AG04450 (cell line): ENCODE results near the gene TKTL1. TPM values are rescaled to one million over a fixed set of nuclear protein-coding genes. Genes with fewer than 3 reads are reported as not detected.
"Not testable (repeated sequence)": the region's sequence is repeated elsewhere in the genome, so short reads cannot be mapped to it uniquely, and the experiment has no call there.

Source experiments
- CTCF ChIA-PET: fragments of 300-600, 350-600 bp; formaldehyde crosslinking; extraction: SDS; loops from one replicate; lab custom pipeline; 2022; ENCODE audit warnings: antibody characterized with exemption, inconsistent platforms; lab: Charles Lee
- POLR2A ChIA-PET: fragments of 350-600 bp; formaldehyde crosslinking; extraction: SDS; loops from one replicate; lab custom pipeline; 2021; ENCODE audit warnings: antibody characterized with exemption, inconsistent platforms; lab: Yijun Ruan, JAX
- DNase-seq: peaks from one replicate; pipeline ENCODE4 v3.0.0-alpha.2; 2011; ENCODE audit warnings: low read depth, low spot score
- H3K27ac ChIP-seq: one replicate; pipeline ENCODE4 v1.5.1; 2012; ENCODE audit warnings: low read depth, low read length, control low read depth
- H3K27me3 ChIP-seq: one replicate; pipeline ENCODE4 v1.6.0; 2012; ENCODE audit warnings: low read length; ENCODE audit not compliant: control insufficient read depth, insufficient read depth
- H3K4me3 ChIP-seq: 2 replicates; pipeline ENCODE4 v1.5.1; 2011; ENCODE audit warnings: mild to moderate bottlenecking, low read depth, low read length, control low read depth
- H3K9me3 ChIP-seq: 2 replicates; pipeline ENCODE4 v1.5.1; 2012; ENCODE audit warnings: low read length; ENCODE audit not compliant: control insufficient read depth, insufficient read depth
- polyA plus RNA-seq: library from polyadenylated mRNA; depleted of rRNA; stranded (reverse); fragments of >200 nt; gene quantifications from 2 replicates; pipeline ENCODE4 v1.2.3, GENCODE V29; 2011
- TF ChIP-seq, protein P1 (sequence below): IDR thresholded peaks from 2 replicates; pipeline ENCODE4 v1.5.1; 2011; ENCODE audit warnings: low read depth, low read length, control low read depth, inconsistent platforms

TKTL1 gene
- polyA plus RNA-seq, 1 experiment = not detected

DNA sequence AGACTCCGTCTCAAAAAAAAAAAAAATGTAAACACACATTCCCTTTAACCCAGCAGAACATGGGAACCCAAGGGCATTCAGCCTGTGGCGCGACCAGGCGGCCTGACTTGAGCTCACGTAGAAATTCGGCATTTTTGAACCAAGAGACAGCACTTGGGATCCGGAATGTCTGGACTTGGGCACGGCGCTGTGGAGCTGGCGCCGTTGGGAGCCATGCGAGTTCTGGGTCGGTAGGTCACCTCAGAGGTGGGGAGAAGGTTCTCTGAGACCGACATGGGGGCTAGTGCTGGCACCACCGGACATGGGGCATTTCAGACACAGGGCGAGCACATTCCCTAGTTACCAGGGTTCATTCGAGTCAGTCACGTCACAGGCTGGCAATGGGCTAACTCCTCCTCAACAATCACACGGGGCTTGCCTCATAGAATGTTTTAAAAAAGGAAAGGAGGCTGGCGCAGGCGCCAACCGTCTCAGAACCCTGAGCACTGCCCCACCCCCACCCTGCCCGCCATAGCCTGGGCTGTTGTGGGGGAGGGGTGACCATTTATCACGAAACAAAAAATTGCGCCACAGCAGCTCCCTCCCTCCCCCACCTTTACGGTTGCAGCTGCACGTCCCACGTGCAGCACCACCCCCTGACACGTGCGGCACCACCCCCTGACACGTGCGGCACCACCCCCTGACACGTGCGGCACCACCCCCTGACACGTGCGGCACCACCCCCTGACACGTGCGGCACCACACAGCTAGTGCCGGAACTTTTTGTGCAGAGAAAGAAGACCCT, 612 bp upstream of the TKTL1 start, which contains the start of gene TEX28:
Gene TEX28, minus strand, starts transcription at position 334 of the 784 bp plus-strand sequence. CDS start 3,007 bp downstream, outside the sequence.
- POLR2A ChIA-PET = no interaction called here
- H3K4me3 ChIP-seq = no peak within 1 kb of the TSS
- TF ChIP-seq, protein P1, sequence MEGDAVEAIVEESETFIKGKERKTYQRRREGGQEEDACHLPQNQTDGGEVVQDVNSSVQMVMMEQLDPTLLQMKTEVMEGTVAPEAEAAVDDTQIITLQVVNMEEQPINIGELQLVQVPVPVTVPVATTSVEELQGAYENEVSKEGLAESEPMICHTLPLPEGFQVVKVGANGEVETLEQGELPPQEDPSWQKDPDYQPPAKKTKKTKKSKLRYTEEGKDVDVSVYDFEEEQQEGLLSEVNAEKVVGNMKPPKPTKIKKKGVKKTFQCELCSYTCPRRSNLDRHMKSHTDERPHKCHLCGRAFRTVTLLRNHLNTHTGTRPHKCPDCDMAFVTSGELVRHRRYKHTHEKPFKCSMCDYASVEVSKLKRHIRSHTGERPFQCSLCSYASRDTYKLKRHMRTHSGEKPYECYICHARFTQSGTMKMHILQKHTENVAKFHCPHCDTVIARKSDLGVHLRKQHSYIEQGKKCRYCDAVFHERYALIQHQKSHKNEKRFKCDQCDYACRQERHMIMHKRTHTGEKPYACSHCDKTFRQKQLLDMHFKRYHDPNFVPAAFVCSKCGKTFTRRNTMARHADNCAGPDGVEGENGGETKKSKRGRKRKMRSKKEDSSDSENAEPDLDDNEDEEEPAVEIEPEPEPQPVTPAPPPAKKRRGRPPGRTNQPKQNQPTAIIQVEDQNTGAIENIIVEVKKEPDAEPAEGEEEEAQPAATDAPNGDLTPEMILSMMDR = no peak
- no peaks in the 10 kb centered on the region; the same call in 1 of the 2 replicates for H3K9me3 ChIP-seq
- CTCF ChIA-PET = interaction anchor here (1.0 kb wide), 1 partner anchor 13 kb away, joined by 3 read pairs; no protein-coding TSS in a partner anchor
- H3K27me3 ChIP-seq = no peaks in the 10 kb centered on the region
- DNase-seq = no peak
- no peak within 1 kb of the TSS for H3K27ac ChIP-seq

DNA sequence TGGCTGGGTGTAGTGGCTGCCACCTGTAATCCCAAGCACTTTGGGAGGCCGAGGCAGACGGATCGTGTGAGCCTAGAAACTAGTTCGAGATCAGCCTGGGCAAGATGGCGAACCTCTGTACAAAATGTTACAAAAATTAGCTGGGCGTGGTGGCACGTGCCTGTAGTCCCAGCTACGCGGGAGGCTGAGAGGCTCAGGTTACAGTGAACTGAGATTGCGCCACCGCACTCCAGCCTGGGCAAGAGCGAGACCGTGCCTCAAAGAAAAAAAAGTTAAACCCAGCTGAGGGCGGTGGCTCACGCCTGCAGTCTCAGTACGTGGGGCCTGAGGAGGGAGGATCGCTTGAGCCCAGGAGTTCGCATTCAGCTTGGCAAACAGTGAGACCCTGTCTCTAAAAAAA, 1.1 kb downstream of the TKTL1 start:
- no peak for DNase-seq
- no peaks in the 10 kb centered on the region for H3K27me3 ChIP-seq
- ChIA-PET CTCF (no interaction called here), POLR2A (no interaction called here)
- no peak overlapping the region for H3K4me3 ChIP-seq
- no peak overlapping the region for H3K27ac ChIP-seq
- TF ChIP-seq, protein P1 = no peak
- H3K9me3 ChIP-seq = no peaks in the 10 kb centered on the region; the same call in 1 of the 2 replicates

DNA sequence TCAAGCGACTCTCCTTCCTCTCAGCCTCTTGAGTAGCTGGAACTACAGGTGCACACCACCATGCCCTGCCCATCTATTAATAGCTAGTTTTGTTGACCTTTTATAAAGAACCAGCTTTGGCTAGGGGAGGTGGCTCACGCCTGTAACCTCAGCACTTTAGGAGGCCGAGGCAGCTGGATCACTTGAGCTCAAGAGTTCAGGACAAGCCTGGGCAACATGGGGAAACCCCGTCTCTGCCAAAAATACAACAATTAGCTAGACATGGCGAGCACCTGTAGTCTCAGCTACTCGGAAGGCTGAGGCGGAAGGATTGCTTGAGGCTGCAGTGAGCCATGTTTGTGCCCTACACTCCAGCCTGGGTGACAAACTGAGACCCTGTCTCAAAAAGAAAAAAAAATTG, 2.7 kb downstream of the TKTL1 start:
- ChIA-PET CTCF (interaction anchor here (0.6 to 0.8 kb wide), 2 partner anchors 10 to 284 kb away, joined by 4 to 5 read pairs; no protein-coding TSS in a partner anchor), POLR2A (no interaction called here)
- no peaks in the 10 kb centered on the region; the same call in 1 of the 2 replicates for H3K9me3 ChIP-seq
- DNase-seq = no peak
- no peak overlapping the region for H3K4me3 ChIP-seq
- H3K27ac ChIP-seq = no peak overlapping the region
- TF ChIP-seq, protein P1 = no peak
- peaks cover 2% of the 10 kb centered on the region for H3K27me3 ChIP-seq

DNA sequence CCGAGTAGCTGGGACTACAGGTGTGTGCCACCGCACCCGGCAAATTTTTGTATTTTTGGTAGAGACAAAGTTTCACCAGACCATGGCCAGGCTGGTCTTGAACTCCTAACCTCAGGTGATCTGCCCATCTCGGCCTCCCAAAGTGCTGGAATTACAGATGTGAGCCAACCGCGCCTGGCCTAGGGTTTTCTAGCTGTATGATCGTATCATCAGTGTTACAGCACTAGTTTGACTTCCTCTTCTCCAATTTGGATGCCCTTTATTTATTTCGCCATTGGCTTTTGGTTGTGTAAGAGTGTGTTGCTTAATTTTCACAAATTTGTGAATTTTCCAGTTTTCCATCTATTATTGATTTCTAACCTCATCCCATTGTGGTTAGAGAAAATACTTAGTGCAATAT, 5.2 kb downstream of the TKTL1 start:
- POLR2A ChIA-PET = no interaction called here
- H3K27me3 ChIP-seq = peaks cover 4% of the 10 kb centered on the region
- TF ChIP-seq, protein P1 = no peak
- H3K27ac ChIP-seq = no peak overlapping the region
- CTCF ChIA-PET = no interaction called here
- no peak overlapping the region for H3K4me3 ChIP-seq
- no peak for DNase-seq
- H3K9me3 ChIP-seq = no peaks in the 10 kb centered on the region; the same call in 1 of the 2 replicates

DNA sequence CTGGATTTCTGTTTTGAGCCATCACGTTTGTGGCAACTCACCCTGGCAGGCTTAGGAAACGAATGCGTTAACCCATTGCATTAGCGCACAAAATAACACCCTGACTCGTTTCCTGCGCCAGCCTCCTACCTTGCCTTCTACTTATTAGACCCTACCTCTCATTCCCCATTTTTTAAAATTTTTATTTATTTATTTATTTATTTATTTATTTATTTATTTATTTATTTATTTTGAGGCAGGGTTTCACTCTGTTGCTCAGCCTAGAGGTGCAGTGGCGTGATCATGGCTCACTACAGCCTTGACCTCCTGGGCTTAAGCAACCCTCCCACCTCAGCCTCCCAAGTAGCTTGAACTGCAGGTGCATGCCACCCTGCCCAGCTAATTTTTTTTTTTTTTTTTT, 7.4 kb downstream of the TKTL1 start:
- H3K27me3 ChIP-seq, H3K27ac ChIP-seq, CTCF ChIA-PET, H3K4me3 ChIP-seq, DNase-seq, H3K9me3 ChIP-seq, POLR2A ChIA-PET: not testable (repeated sequence)
